HEK293 (cell line): Measurements from ENCODE around the gene CDC14B.

Source experiments
- CTCF ChIA-PET: fragments of 350-600 bp; formaldehyde crosslinking; extraction: SDS; loops from one replicate; lab custom pipeline; 2021; ENCODE audit warnings: antibody characterized with exemption; lab: Yijun Ruan, JAX
- POLR2A ChIA-PET: fragments of 300-600 bp; formaldehyde crosslinking; extraction: SDS; loops from one replicate; lab custom pipeline; 2020; ENCODE audit warnings: antibody characterized with exemption, inconsistent platforms; lab: Yijun Ruan, JAX
- H3K27ac ChIP-seq: fragments of 200-500 bp; sonication (Bioruptor generic); 2 replicates; pipeline ENCODE4 v1.5.1; 2014; ENCODE audit warnings: low read depth, low read length, control low read depth, inconsistent platforms; ENCODE audit errors: extremely low read depth
- H3K36me3 ChIP-seq, 2 experiments: fragments of 200-500 bp in 1 of 2; sonication (Bioruptor generic) in 1 of 2; 1 replicate in 1 of 2; 2 replicates in 1 of 2; pipeline ENCODE4 v1.5.1; 2014 to 2017; ENCODE audit warnings: inconsistent platforms in 2 of 2, low read length in 2 of 2; ENCODE audit not compliant: control insufficient read depth in 2 of 2, insufficient read depth in 1 of 2
- H3K4me1 ChIP-seq: fragments of 200-500 bp; sonication (Bioruptor generic); 2 replicates; pipeline ENCODE4 v1.5.1; 2014; ENCODE audit warnings: mild to moderate bottlenecking, low read length, inconsistent platforms; ENCODE audit not compliant: control insufficient read depth, insufficient read depth
- H3K4me3 ChIP-seq: 2 replicates; pipeline ENCODE4 v1.5.1; 2011; ENCODE audit warnings: low read depth, mild to moderate bottlenecking, control low read depth, low read length, moderate library complexity
- H3K9me3 ChIP-seq: fragments of 200-500 bp; sonication (Bioruptor generic); 2 replicates; pipeline ENCODE4 v1.5.1; 2014; ENCODE audit warnings: low read depth, low read length, inconsistent platforms; ENCODE audit not compliant: control insufficient read depth, insufficient read depth
- HIC1 ChIP-seq: fragments of 450-650 bp; formaldehyde crosslinking; IDR thresholded peaks from 2 replicates; pipeline ENCODE4 v1.5.1; 2016; ENCODE audit warnings: missing biosample characterization, missing genetic modification characterization
- HOXA7 ChIP-seq: sonication (generic); formaldehyde crosslinking; IDR thresholded peaks from 2 replicates; pipeline ENCODE4 v1.8.1; 2022; ENCODE audit warnings: missing genetic modification reagents, borderline replicate concordance
- KLF16 ChIP-seq: fragments of 450-650 bp; formaldehyde crosslinking; IDR thresholded peaks from 2 replicates; pipeline ENCODE4 v1.5.1; 2017; ENCODE audit warnings: missing biosample characterization, missing genetic modification characterization
- MYNN ChIP-seq: fragments of 450-650 bp; formaldehyde crosslinking; IDR thresholded peaks from 2 replicates; pipeline ENCODE4 v1.5.1; 2016; ENCODE audit warnings: missing biosample characterization, missing genetic modification characterization, borderline replicate concordance
- REPIN1 ChIP-seq: fragments of 450-650 bp; formaldehyde crosslinking; IDR thresholded peaks from 2 replicates; pipeline ENCODE4 v1.5.1; 2017; ENCODE audit warnings: missing biosample characterization, missing genetic modification characterization, low read depth
- WT1 ChIP-seq: fragments of 450-650 bp; formaldehyde crosslinking; IDR thresholded peaks from 2 replicates; pipeline ENCODE4 v1.5.1; 2016; ENCODE audit warnings: missing biosample characterization, missing genetic modification characterization
- ZBTB17 ChIP-seq: fragments of 450-650 bp; formaldehyde crosslinking; IDR thresholded peaks from 2 replicates; pipeline ENCODE4 v1.5.1; 2016; ENCODE audit warnings: missing biosample characterization, missing genetic modification characterization
- ZBTB21 ChIP-seq: fragments of 450-650 bp; formaldehyde crosslinking; IDR thresholded peaks from 2 replicates; pipeline ENCODE4 v1.5.1; 2017; ENCODE audit warnings: missing biosample characterization, missing genetic modification characterization
- ZBTB49 ChIP-seq: fragments of 450-650 bp; formaldehyde crosslinking; IDR thresholded peaks from 2 replicates; pipeline ENCODE4 v1.5.1; 2016; ENCODE audit warnings: missing biosample characterization, missing genetic modification characterization, low read depth
- ZFP3 ChIP-seq: fragments of 450-650 bp; formaldehyde crosslinking; IDR thresholded peaks from 2 replicates; pipeline ENCODE4 v1.5.1; 2016; ENCODE audit warnings: low read depth, missing biosample characterization, missing genetic modification characterization
- ZFP41 ChIP-seq: fragments of 450-650 bp; formaldehyde crosslinking; IDR thresholded peaks from 2 replicates; pipeline ENCODE4 v1.5.1; 2016; ENCODE audit warnings: missing biosample characterization, missing genetic modification characterization, borderline replicate concordance
- ZNF114 ChIP-seq: fragments of 450-650 bp; formaldehyde crosslinking; IDR thresholded peaks from 2 replicates; pipeline ENCODE4 v1.5.0; 2017; ENCODE audit warnings: missing biosample characterization, missing genetic modification characterization
- ZNF148 ChIP-seq: fragments of 450-650 bp; formaldehyde crosslinking; IDR thresholded peaks from 2 replicates; pipeline ENCODE4 v1.5.0; 2017; ENCODE audit warnings: missing biosample characterization, missing genetic modification characterization, borderline replicate concordance
- ZNF16 ChIP-seq: fragments of 450-650 bp; formaldehyde crosslinking; IDR thresholded peaks from 2 replicates; pipeline ENCODE4 v1.5.1; 2016; ENCODE audit warnings: low read depth, missing biosample characterization, missing genetic modification characterization
- ZNF174 ChIP-seq: fragments of 450-650 bp; formaldehyde crosslinking; IDR thresholded peaks from 2 replicates; pipeline ENCODE4 v1.5.0; 2017; ENCODE audit warnings: missing biosample characterization, mild to moderate bottlenecking, missing genetic modification characterization
- ZNF184 ChIP-seq: fragments of 450-650 bp; IDR thresholded peaks from 2 replicates; pipeline ENCODE4 v1.5.1; 2018; ENCODE audit warnings: missing biosample characterization, mild to moderate bottlenecking, missing genetic modification characterization
- ZNF239 ChIP-seq: fragments of 450-650 bp; formaldehyde crosslinking; IDR thresholded peaks from 2 replicates; pipeline ENCODE4 v1.5.1; 2016; ENCODE audit warnings: missing biosample characterization, missing genetic modification characterization
- ZNF292 ChIP-seq: fragments of 450-650 bp; formaldehyde crosslinking; IDR thresholded peaks from 2 replicates; pipeline ENCODE4 v1.5.1; 2016; ENCODE audit warnings: low read depth, missing biosample characterization, missing genetic modification characterization, borderline replicate concordance
- ZNF366 ChIP-seq: fragments of 450-650 bp; formaldehyde crosslinking; conservative IDR thresholded peaks from 2 replicates; pipeline ENCODE4 v1.5.1; 2016; ENCODE audit warnings: missing biosample characterization, missing genetic modification characterization
- ZNF510 ChIP-seq: fragments of 450-650 bp; formaldehyde crosslinking; IDR thresholded peaks from 2 replicates; pipeline ENCODE4 v1.5.1; 2018; ENCODE audit warnings: mild to moderate bottlenecking, missing genetic modification characterization, missing biosample characterization; ENCODE audit not compliant: insufficient replicate concordance
- ZNF621 ChIP-seq: fragments of 450-650 bp; formaldehyde crosslinking; IDR thresholded peaks from 2 replicates; pipeline ENCODE4 v1.5.1; 2017; ENCODE audit warnings: missing biosample characterization, missing genetic modification characterization
- ZNF626 ChIP-seq: fragments of 450-650 bp; sonication (Bioruptor Pico); formaldehyde crosslinking; IDR thresholded peaks from 2 replicates; pipeline ENCODE4 v1.5.1; 2018; ENCODE audit warnings: missing biosample characterization, missing genetic modification characterization, inconsistent platforms
- ZNF629 ChIP-seq: fragments of 450-650 bp; formaldehyde crosslinking; IDR thresholded peaks from 2 replicates; pipeline ENCODE4 v1.5.1; 2017; ENCODE audit warnings: missing biosample characterization, missing genetic modification characterization
- ZNF660 ChIP-seq: fragments of 450-650 bp; IDR thresholded peaks from 2 replicates; pipeline ENCODE4 v1.5.1; 2018; ENCODE audit warnings: missing biosample characterization, mild to moderate bottlenecking, missing genetic modification characterization
- ZNF692 ChIP-seq: fragments of 450-650 bp; formaldehyde crosslinking; IDR thresholded peaks from 2 replicates; pipeline ENCODE4 v1.5.1; 2016; ENCODE audit warnings: missing biosample characterization, missing genetic modification characterization

Gene CDC14B

GRCh38 chr9:96510258-96510657 is 109.4 kb downstream of the CDC14B start:
- Histone ChIP-seq H3K4me3 (no peak overlapping the region), H3K27ac (no peak overlapping the region), H3K36me3 (peaks cover 0 to 38% of the 10 kb centered on the region in 2 experiments; a peak in 2 of 3 replicates), H3K4me1 (no peaks in the 10 kb centered on the region), H3K9me3 (no peaks in the 10 kb centered on the region)
- ChIA-PET POLR2A (no interaction called here), CTCF (interaction anchor here (0.6 to 0.8 kb wide), 2 partner anchors 51 to 139 kb away, joined by 3 to 6 read pairs; no protein-coding TSS in a partner anchor)
- TF ChIP-seq ZNF292 (tag by site-specific recombination) (no peak), ZNF114 (tag by site-specific recombination) (no peak), ZBTB17 (tag by site-specific recombination) (no peak), ZNF239 (tag by site-specific recombination) (no peak), MYNN (tag by site-specific recombination) (no peak), WT1 (tag by site-specific recombination) (no peak), HIC1 (no peak), ZBTB21 (tag by site-specific recombination) (no peak), ZNF184 (tag by site-specific recombination) (no peak), ZNF626 (tag by site-specific recombination) (no peak), ZBTB49 (tag by site-specific recombination) (no peak), ZNF366 (no peak), KLF16 (tag by site-specific recombination) (no peak), ZNF660 (tag by site-specific recombination) (no peak), HOXA7 (CRISPR knock-in tag) (no peak), ZFP41 (no peak), ZNF629 (tag by site-specific recombination) (no peak), ZFP3 (tag by site-specific recombination) (no peak), ZNF148 (tag by site-specific recombination) (no peak)

GRCh38 chr9:96509848-96510247 is 109.8 kb downstream of the CDC14B start:
- TF ChIP-seq ZNF16 (tag by site-specific recombination) (no peak), ZNF692 (tag by site-specific recombination) (no peak), ZBTB21 (tag by site-specific recombination) (no peak), REPIN1 (tag by site-specific recombination) (no peak), ZNF621 (tag by site-specific recombination) (no peak), ZNF510 (tag by site-specific recombination) (no peak), ZNF174 (no peak)
- TF ChIP-seq, all 188 proteins: peak for 0
- ChIA-PET POLR2A (no interaction called here), CTCF (interaction anchor here (0.6 to 0.8 kb wide), 2 partner anchors 50 to 140 kb away, joined by 3 to 6 read pairs; no protein-coding TSS in a partner anchor)
- Histone ChIP-seq H3K36me3 (peaks cover 0 to 35% of the 10 kb centered on the region in 2 experiments; a peak in 2 of 3 replicates), H3K9me3 (no peaks in the 10 kb centered on the region), H3K27ac (no peak overlapping the region), H3K4me3 (no peak overlapping the region), H3K4me1 (no peaks in the 10 kb centered on the region)
